Neural cell (in vitro differentiated cells): ENCODE results near the gene THOC1. TPM values are rescaled to one million over a fixed set of nuclear protein-coding genes. Genes with fewer than 3 reads are reported as not detected.
A peak's percentile ranks its signal among the peaks of the same experiment; 100 is the strongest.

ENCODE experiments used
- H2AFZ ChIP-seq: fragments of 200-600, 300-800 bp; sonication (generic), shearing (Covaris generic); 2 replicates; pipeline ENCODE4 v1.6.0; 2014; ENCODE audit warnings: low read depth, mild to moderate bottlenecking, antibody characterized with exemption, low read length, moderate library complexity
- H3F3A ChIP-seq: fragments of 200-600 bp; shearing (Covaris generic); 2 replicates; pipeline ENCODE4 v1.6.1; 2016; ENCODE audit warnings: mild to moderate bottlenecking, moderate library complexity, mixed read lengths, antibody characterized with exemption, low read length; ENCODE audit not compliant: insufficient read depth, poor library complexity, severe bottlenecking
- H3K27ac ChIP-seq: fragments of 200-600, 300-800 bp; sonication (generic), shearing (Covaris generic); 2 replicates; pipeline ENCODE4 v1.5.1; 2014; ENCODE audit warnings: mild to moderate bottlenecking, low read length, moderate library complexity
- H3K27me3 ChIP-seq: fragments of 300-800, 200-600 bp; sonication (generic), shearing (Covaris generic); 2 replicates; pipeline ENCODE4 v1.6.0; 2014; ENCODE audit warnings: mild to moderate bottlenecking, low read depth, low read length, moderate library complexity; ENCODE audit not compliant: insufficient read depth
- H3K36me3 ChIP-seq: fragments of 300-800, 200-600 bp; sonication (generic), shearing (Covaris generic); 2 replicates; pipeline ENCODE4 v1.5.1; 2014; ENCODE audit warnings: mild to moderate bottlenecking, antibody characterized with exemption, low read length, moderate library complexity; ENCODE audit not compliant: insufficient read depth
- H3K4me2 ChIP-seq: fragments of 300-800, 200-600 bp; sonication (generic), shearing (Covaris generic); 2 replicates; pipeline ENCODE4 v1.6.0; 2014; ENCODE audit warnings: mild to moderate bottlenecking, low read length
- H3K4me3 ChIP-seq: fragments of 300-800, 200-600 bp; sonication (generic), shearing (Covaris generic); 2 replicates; pipeline ENCODE4 v1.5.1; 2014; ENCODE audit warnings: mild to moderate bottlenecking, low read length, moderate library complexity
- H3K79me2 ChIP-seq: fragments of 200-600 bp; shearing (Covaris generic); replicated peaks from 2 replicates; pipeline ENCODE4 v1.6.0; 2014; ENCODE audit warnings: mild to moderate bottlenecking, low read length, moderate library complexity; ENCODE audit not compliant: insufficient read depth
- H3K9ac ChIP-seq: fragments of 300-800, 200-600 bp; sonication (generic), shearing (Covaris generic); 2 replicates; pipeline ENCODE4 v1.6.1; 2016; ENCODE audit warnings: mild to moderate bottlenecking, low read length, mixed read lengths
- H3K9me2 ChIP-seq: fragments of 200-600 bp; shearing (Covaris generic); 2 replicates; pipeline ENCODE4 v1.6.1; 2016; ENCODE audit warnings: mild to moderate bottlenecking, low read length, mixed read lengths; ENCODE audit not compliant: insufficient read depth
- H3K9me3 ChIP-seq: fragments of 200-600, 300-800 bp; sonication (generic), shearing (Covaris generic); 2 replicates; pipeline ENCODE4 v1.6.1; 2016; ENCODE audit warnings: mild to moderate bottlenecking, mixed run types, low read length, moderate library complexity, mixed read lengths
- H4K20me1 ChIP-seq: fragments of 200-600 bp; shearing (Covaris generic); 2 replicates; pipeline ENCODE4 v1.6.1; 2016; ENCODE audit warnings: mild to moderate bottlenecking, mixed run types; ENCODE audit not compliant: insufficient read depth
- EP300 ChIP-seq: fragments of 450-650 bp; conservative IDR thresholded peaks from 2 replicates; pipeline ENCODE4 v1.6.1; 2014; ENCODE audit warnings: antibody characterized with exemption, mild to moderate bottlenecking, moderate library complexity; ENCODE audit not compliant: poor library complexity, severe bottlenecking
- EZH2 ChIP-seq: fragments of 200-600, 300-800 bp; shearing (Covaris generic), sonication (generic); IDR thresholded peaks from 2 replicates; pipeline ENCODE4 v1.6.1; 2014; ENCODE audit warnings: antibody characterized with exemption, low read length, borderline replicate concordance, mild to moderate bottlenecking; ENCODE audit not compliant: insufficient read depth, poor library complexity, severe bottlenecking
- MXI1 ChIP-seq: fragments of 450-650 bp; conservative IDR thresholded peaks from 2 replicates; pipeline ENCODE4 v1.6.1; 2014; ENCODE audit warnings: antibody characterized with exemption, mild to moderate bottlenecking; ENCODE audit not compliant: poor library complexity, severe bottlenecking
- POLR2AphosphoS5 ChIP-seq: IDR thresholded peaks from 2 replicates; pipeline ENCODE4 v1.6.1; 2012
- SMC3 ChIP-seq: fragments of 450-650 bp; conservative IDR thresholded peaks from 2 replicates; pipeline ENCODE4 v1.6.1; 2014; ENCODE audit warnings: antibody characterized with exemption, mild to moderate bottlenecking, moderate library complexity; ENCODE audit not compliant: poor library complexity
- polyA plus RNA-seq: library from polyadenylated mRNA; depleted of rRNA; stranded (reverse); fragments of >200 nt; gene quantifications from 2 replicates; pipeline ENCODE4 v1.2.3, GENCODE V29; 2014
- TF ChIP-seq, protein P1 (sequence below): fragments of 450-650 bp; IDR thresholded peaks from 2 replicates; pipeline ENCODE4 v1.5.1; 2014; ENCODE audit warnings: antibody characterized with exemption, mild to moderate bottlenecking, moderate library complexity; ENCODE audit not compliant: poor library complexity, severe bottlenecking
- TF ChIP-seq, protein P2 (sequence below): IDR thresholded peaks from 2 replicates; pipeline ENCODE4 v1.6.1; 2012; ENCODE audit warnings: borderline replicate concordance

Gene THOC1
- polyA plus RNA-seq, 1 donor from 2014 or later, result 168 TPM

DNA sequence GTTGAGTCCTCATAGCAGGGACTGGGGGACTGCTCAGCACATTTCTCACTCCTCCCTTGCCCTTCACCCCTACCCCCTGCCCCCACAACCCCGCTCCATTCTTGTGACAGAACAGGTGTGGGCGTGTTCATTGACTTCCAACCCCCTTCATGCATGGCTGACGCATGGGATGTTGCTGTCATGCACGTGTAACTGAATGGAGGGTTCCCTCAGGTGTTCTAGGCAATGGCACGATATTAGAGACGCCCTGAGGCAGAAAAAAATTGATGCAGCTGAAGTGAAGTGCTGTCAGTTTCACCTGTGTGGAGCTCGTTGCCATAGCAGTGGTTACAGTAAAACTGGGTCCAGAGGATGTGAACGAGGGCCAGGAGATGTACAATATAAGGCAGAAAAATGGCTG is 6.5 kb upstream of the THOC1 start:
- TF ChIP-seq, protein P1, sequence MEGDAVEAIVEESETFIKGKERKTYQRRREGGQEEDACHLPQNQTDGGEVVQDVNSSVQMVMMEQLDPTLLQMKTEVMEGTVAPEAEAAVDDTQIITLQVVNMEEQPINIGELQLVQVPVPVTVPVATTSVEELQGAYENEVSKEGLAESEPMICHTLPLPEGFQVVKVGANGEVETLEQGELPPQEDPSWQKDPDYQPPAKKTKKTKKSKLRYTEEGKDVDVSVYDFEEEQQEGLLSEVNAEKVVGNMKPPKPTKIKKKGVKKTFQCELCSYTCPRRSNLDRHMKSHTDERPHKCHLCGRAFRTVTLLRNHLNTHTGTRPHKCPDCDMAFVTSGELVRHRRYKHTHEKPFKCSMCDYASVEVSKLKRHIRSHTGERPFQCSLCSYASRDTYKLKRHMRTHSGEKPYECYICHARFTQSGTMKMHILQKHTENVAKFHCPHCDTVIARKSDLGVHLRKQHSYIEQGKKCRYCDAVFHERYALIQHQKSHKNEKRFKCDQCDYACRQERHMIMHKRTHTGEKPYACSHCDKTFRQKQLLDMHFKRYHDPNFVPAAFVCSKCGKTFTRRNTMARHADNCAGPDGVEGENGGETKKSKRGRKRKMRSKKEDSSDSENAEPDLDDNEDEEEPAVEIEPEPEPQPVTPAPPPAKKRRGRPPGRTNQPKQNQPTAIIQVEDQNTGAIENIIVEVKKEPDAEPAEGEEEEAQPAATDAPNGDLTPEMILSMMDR, result no peak
- TF ChIP-seq EP300, result peak; percentile 36
- no peak for TF ChIP-seq EZH2
- TF ChIP-seq MXI1, result no peak
- TF ChIP-seq POLR2AphosphoS5, result peak; percentile 13

DNA sequence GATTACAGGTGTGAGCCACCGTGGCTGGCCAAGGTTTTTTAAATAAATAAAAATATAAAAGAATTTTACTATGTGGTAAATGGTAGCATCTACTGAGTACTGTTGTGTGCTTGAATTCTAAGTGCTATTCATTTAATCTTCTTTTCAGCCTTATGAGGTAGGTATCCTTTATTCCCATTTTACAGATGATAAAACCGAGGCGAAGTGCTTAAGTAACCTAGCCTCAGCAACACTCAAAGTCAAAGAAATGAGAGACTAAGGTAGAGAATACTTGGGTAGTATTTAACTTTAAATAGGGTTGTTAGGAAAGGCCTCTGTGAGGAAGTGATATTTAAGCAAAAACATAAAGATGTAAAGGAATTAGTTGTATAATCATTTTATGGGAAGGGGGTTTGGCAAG is 5.7 kb upstream of the THOC1 start:
- Histone ChIP-seq H2AFZ (no peak overlapping the region), H3K79me2 (no peaks in the 10 kb centered on the region), H3K9ac (no peak overlapping the region), H3K27ac (no peak overlapping the region), H3K4me2 (no peak overlapping the region), H3K9me2 (no peaks in the 10 kb centered on the region), H3K4me3 (no peak overlapping the region), H3K27me3 (no peaks in the 10 kb centered on the region), H4K20me1 (no peaks in the 10 kb centered on the region), H3F3A (no peaks in the 10 kb centered on the region), H3K36me3 (no peaks in the 10 kb centered on the region), H3K9me3 (no peaks in the 10 kb centered on the region)
- TF ChIP-seq, protein P1, result no peak
- TF ChIP-seq SMC3 (no peak), POLR2AphosphoS5 (no peak), EZH2 (no peak)
- TF ChIP-seq, protein P2, sequence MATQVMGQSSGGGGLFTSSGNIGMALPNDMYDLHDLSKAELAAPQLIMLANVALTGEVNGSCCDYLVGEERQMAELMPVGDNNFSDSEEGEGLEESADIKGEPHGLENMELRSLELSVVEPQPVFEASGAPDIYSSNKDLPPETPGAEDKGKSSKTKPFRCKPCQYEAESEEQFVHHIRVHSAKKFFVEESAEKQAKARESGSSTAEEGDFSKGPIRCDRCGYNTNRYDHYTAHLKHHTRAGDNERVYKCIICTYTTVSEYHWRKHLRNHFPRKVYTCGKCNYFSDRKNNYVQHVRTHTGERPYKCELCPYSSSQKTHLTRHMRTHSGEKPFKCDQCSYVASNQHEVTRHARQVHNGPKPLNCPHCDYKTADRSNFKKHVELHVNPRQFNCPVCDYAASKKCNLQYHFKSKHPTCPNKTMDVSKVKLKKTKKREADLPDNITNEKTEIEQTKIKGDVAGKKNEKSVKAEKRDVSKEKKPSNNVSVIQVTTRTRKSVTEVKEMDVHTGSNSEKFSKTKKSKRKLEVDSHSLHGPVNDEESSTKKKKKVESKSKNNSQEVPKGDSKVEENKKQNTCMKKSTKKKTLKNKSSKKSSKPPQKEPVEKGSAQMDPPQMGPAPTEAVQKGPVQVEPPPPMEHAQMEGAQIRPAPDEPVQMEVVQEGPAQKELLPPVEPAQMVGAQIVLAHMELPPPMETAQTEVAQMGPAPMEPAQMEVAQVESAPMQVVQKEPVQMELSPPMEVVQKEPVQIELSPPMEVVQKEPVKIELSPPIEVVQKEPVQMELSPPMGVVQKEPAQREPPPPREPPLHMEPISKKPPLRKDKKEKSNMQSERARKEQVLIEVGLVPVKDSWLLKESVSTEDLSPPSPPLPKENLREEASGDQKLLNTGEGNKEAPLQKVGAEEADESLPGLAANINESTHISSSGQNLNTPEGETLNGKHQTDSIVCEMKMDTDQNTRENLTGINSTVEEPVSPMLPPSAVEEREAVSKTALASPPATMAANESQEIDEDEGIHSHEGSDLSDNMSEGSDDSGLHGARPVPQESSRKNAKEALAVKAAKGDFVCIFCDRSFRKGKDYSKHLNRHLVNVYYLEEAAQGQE, result no peak

More for the DNA sequence above, 6.5 kb upstream of the THOC1 start:
- H3K4me2 ChIP-seq, result no peak overlapping the region
- H3K9me2 ChIP-seq, result no peaks in the 10 kb centered on the region
- H2AFZ ChIP-seq, result no peak overlapping the region
- H3K36me3 ChIP-seq, result no peaks in the 10 kb centered on the region
- H3K4me3 ChIP-seq, result no peak overlapping the region
- no peaks in the 10 kb centered on the region for H3K27me3 ChIP-seq
- H4K20me1 ChIP-seq, result no peaks in the 10 kb centered on the region
- no peaks in the 10 kb centered on the region for H3F3A ChIP-seq
- H3K9me3 ChIP-seq, result no peaks in the 10 kb centered on the region
- peak overlapping the region; percentile 40 for H3K27ac ChIP-seq
- H3K79me2 ChIP-seq, result no peaks in the 10 kb centered on the region
- no peak overlapping the region for H3K9ac ChIP-seq
